Ovary (tissue), 9 donors: ENCODE results near the gene DEF6. TPM values are rescaled to one million over a fixed set of nuclear protein-coding genes. Genes with fewer than 3 reads are reported as not detected.

Experiments
- DNase-seq, 5 donors: peaks; one replicate each; pipeline ENCODE4 v3.0.0-alpha.2; 2019 to 2020
- H3K27ac ChIP-seq, 2 donors: fragments of 200-600 bp; one replicate each; pipeline versions ENCODE4 v1.5.1 to v1.8.0; 2019 to 2022
- H3K27me3 ChIP-seq: fragments of 200-600 bp; one replicate; pipeline ENCODE4 v1.8.0; 2022
- H3K36me3 ChIP-seq: fragments of 200-600 bp; sonication (generic); one replicate; pipeline ENCODE4 v1.5.1; 2019
- H3K4me1 ChIP-seq: one replicate; pipeline ENCODE4 v1.8.1; 2013; ENCODE audit warnings: mild to moderate bottlenecking, moderate library complexity; ENCODE audit not compliant: insufficient read depth
- H3K4me3 ChIP-seq: fragments of 200-600 bp; sonication (generic); one replicate; pipeline ENCODE4 v1.5.1; 2017
- H3K9me3 ChIP-seq, 2 donors: fragments of 200-600 bp in 1 of 2; sonication (generic) in 1 of 2; one replicate each; pipeline versions ENCODE4 v1.5.1 to v1.8.1; 2013 to 2019; ENCODE audit warnings: mild to moderate bottlenecking in 1 of 2, moderate library complexity in 1 of 2
- EP300 ChIP-seq: sonication (generic); formaldehyde crosslinking; IDR thresholded peaks from one replicate; pipeline ENCODE4 v1.6.1; 2017; ENCODE audit warnings: antibody characterized with exemption
- POLR2A ChIP-seq: fragments of 450-650 bp; IDR thresholded peaks from one replicate; pipeline ENCODE4 v1.6.1; 2017; ENCODE audit warnings: antibody characterized with exemption, mild to moderate bottlenecking, moderate library complexity
- WGBS, 3 donors: extraction: QIAGEN DNeasy Blood & Tissue Kit in 1 of 3; methylation state at CpG; one replicate each; pipeline versions ENCODE4 v1.1.5 to v1.1.7; 2013 to 2017; 5-methylcytosine and 5-hydroxymethylcytosine counted together
- intact Hi-C, 4 donors: fragments of 100-400 bp; cut with DNase I; formaldehyde crosslinking; loops; one replicate each; pipeline versions ENCODE4 v1.11.0 to v1.15.1; 2022 to 2023
- polyA plus RNA-seq, 2 donors: library from polyadenylated mRNA; stranded (reverse); fragments of 200-250 nt in 1 of 2; fragments of 350-450 nt in 1 of 2; fragmentation: Illumina TruSeq in 1 of 2; extraction: RNeasy Lipid Tissue Mini Kit (QIAGEN cat#74804) in 1 of 2; gene quantifications; one replicate each; pipeline ENCODE4 v1.2.3, GENCODE V29; 2013 to 2014
- total RNA-seq, 7 donors: library from RNA; depleted of rRNA in 2 of 7; stranded (reverse); fragments of >200 nt in 2 of 7; fragmentation: NEBNext Ultra II Directional in 3 of 7; extraction: Animal tissue kit (Norgen Biotek cat#: 25700) in 3 of 7; gene quantifications; one replicate each; pipeline versions ENCODE4 v1.1.0 to v1.2.4, GENCODE V29; 2016 to 2023
- TF ChIP-seq, protein P1 (sequence below), 3 donors: fragments of 450-650 bp in 2 of 3; fragments of 200-600 bp in 1 of 3; IDR thresholded peaks; one replicate each; pipeline versions ENCODE4 v1.5.1 to v1.8.0; 2016 to 2022; ENCODE audit warnings: antibody characterized with exemption in 3 of 3, mild to moderate bottlenecking in 1 of 3
- donor health status: DM: no; HTN: no; CAD: no; lungs with moderate emphysema.
- donor health status: DM: no; HTN: no; CAD: no.
- donor health status: Bipolar disorder and iron deficiency.
- donor health status: DM: yes; HTN: yes; CAD: no.
- donor health status: DM: no; HTN: no; CAD: no.
- donor health status: DM: yes; HTN: yes; CAD: no.

DEF6 gene
- total and polyA plus RNA-seq, 9 donors, result 1.5 to 6.6 (median 2.9) TPM

DNA sequence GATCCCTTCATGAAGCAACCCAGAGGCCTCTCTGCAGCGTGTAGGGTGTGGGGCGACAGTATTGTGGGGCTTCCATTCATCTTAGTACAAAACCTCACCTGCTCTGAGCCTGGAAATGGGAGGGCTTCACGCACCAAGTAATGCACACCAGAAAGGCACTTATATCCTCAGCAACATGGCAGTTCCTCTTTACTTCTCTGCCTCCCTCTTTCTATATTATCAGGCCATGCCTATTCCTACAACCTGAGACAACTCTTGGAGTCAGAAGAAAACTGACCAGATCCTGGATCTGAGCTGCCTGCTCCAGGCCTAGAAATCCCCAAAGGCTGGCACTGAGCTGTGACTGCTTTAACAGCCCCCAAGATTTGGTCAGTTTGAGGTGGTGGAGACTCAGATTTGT is 45.7 kb upstream of the DEF6 start:
- Histone ChIP-seq H3K4me3 (no peak overlapping the region), H3K36me3 (no peaks in the 10 kb centered on the region), H3K4me1 (peaks cover 1% of the 10 kb centered on the region), H3K27me3 (no peaks in the 10 kb centered on the region), H3K27ac (no peak overlapping the region), H3K9me3 (no peaks in the 10 kb centered on the region)
- DNase-seq, result no peak
- TF ChIP-seq EP300 (no peak), POLR2A (no peak)
- TF ChIP-seq, protein P1, sequence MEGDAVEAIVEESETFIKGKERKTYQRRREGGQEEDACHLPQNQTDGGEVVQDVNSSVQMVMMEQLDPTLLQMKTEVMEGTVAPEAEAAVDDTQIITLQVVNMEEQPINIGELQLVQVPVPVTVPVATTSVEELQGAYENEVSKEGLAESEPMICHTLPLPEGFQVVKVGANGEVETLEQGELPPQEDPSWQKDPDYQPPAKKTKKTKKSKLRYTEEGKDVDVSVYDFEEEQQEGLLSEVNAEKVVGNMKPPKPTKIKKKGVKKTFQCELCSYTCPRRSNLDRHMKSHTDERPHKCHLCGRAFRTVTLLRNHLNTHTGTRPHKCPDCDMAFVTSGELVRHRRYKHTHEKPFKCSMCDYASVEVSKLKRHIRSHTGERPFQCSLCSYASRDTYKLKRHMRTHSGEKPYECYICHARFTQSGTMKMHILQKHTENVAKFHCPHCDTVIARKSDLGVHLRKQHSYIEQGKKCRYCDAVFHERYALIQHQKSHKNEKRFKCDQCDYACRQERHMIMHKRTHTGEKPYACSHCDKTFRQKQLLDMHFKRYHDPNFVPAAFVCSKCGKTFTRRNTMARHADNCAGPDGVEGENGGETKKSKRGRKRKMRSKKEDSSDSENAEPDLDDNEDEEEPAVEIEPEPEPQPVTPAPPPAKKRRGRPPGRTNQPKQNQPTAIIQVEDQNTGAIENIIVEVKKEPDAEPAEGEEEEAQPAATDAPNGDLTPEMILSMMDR (IDR thresholded peaks at IDR 0.05), result no peak
- intact Hi-C loops, result no loop called here
- 98 to 100% (median 99%) methylated on average over 3 of the region's 3 CpGs for WGBS, 3 donors

DNA sequence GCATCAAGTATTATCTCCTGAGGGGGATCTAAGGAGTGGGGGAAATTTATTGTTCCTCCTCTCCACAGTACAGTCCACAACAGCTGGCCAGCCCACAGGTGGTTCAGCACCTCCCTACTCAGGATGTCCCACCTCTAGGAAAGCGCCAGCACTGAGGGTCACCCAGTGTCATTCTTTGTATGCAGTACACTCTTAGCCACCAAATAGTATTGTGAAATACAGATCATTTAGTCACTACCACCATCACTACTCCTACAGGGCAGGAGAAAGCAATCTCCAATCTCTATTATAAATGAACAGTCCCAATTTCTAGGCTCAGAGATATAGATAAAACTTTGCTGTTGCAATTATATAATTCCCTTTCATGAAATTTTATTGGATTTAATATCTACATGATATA is 44.4 kb upstream of the DEF6 start:
- 67 to 80% (median 76%) methylated on average over 1 of the region's 1 CpG for WGBS, 3 donors

DNA sequence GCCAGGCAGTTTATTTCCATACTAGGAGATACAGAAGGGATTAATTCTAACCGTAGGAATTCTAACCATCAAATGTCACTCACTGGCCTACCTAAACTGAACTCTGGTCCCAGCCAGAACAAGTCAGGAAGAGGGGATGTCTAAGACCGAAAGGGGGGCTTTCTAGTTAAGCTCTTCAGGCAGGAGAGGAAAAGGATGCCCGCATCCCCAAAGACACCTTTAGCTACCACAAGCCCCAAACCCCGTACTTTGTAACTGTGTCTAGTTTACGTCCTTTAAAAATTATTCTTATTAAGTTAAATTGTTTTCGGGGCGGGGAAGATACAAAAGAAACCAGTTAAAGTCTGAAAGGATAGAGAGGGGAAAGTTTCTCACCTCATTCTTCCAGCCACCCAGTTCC is 39.3 kb upstream of the DEF6 start:
- no peak for DNase-seq
- H3K27me3 ChIP-seq, result no peaks in the 10 kb centered on the region
- TF ChIP-seq POLR2A (no peak), EP300 (no peak)
- TF ChIP-seq, protein P1 (IDR thresholded peaks at IDR 0.05), result no peak
- H3K4me1 ChIP-seq, result peaks cover 6% of the 10 kb centered on the region
- no peaks in the 10 kb centered on the region for H3K36me3 ChIP-seq
- H3K27ac ChIP-seq, result peak overlapping the region in 1 of 2 donors; percentile 99
- intact Hi-C loops, result no loop called here
- H3K4me3 ChIP-seq, result peak overlapping the region; percentile 96
- WGBS, 3 donors, result 18 to 21% (median 18%) methylated on average over 7 of the region's 7 CpGs
- H3K9me3 ChIP-seq, result no peaks in the 10 kb centered on the region

More for the DNA sequence above, 44.4 kb upstream of the DEF6 start:
- Histone ChIP-seq H3K9me3 (no peaks in the 10 kb centered on the region), H3K27ac (no peak overlapping the region), H3K4me1 (peaks cover 6% of the 10 kb centered on the region), H3K27me3 (no peaks in the 10 kb centered on the region), H3K36me3 (no peaks in the 10 kb centered on the region), H3K4me3 (no peak overlapping the region)
- intact Hi-C loops, result no loop called here
- TF ChIP-seq EP300 (no peak), POLR2A (no peak)
- TF ChIP-seq, protein P1 (IDR thresholded peaks at IDR 0.05), result no peak
- no peak for DNase-seq

- no peak for DNase-seq
- 0 to 1% (median 0%) methylated on average over 20 of the region's 20 CpGs for WGBS, 3 donors
- no peaks in the 10 kb centered on the region for H3K9me3 ChIP-seq
- peak overlapping the region; percentile 96 for H3K4me3 ChIP-seq
- H3K36me3 ChIP-seq, result no peaks in the 10 kb centered on the region
- H3K4me1 ChIP-seq, result peaks cover 6% of the 10 kb centered on the region
- peak overlapping the region; percentile 25 to 99 for H3K27ac ChIP-seq
- intact Hi-C loops, result no loop called here
- no peaks in the 10 kb centered on the region for H3K27me3 ChIP-seq
- TF ChIP-seq POLR2A (no peak), EP300 (no peak)
- TF ChIP-seq, protein P1 (IDR thresholded peaks at IDR 0.05), result peak in 1 of 3 donors; percentile 30
These were observed 38.8 kb upstream of the DEF6 start for GRCh38 chr6:35258858-35259193.
